GM04503 (cell line): Measurements from ENCODE around the gene KANK3.
"Not testable (repeated sequence)": the region's sequence is repeated elsewhere in the genome, so short reads cannot be mapped to it uniquely, and the experiment has no call there.

Experiments
- DNase-seq: peaks from one replicate; pipeline ENCODE4 v3.0.0-alpha.2; 2012; ENCODE audit warnings: low read depth

The KANK3 gene

GRCh38 chr19:8337728-8338127 is 5.3 kb downstream of the KANK3 start:
- DNase-seq: no peak

- no peak for DNase-seq
Measured at GRCh38 chr19:8336660-8337059, 6.4 kb downstream of the KANK3 start.

DNA sequence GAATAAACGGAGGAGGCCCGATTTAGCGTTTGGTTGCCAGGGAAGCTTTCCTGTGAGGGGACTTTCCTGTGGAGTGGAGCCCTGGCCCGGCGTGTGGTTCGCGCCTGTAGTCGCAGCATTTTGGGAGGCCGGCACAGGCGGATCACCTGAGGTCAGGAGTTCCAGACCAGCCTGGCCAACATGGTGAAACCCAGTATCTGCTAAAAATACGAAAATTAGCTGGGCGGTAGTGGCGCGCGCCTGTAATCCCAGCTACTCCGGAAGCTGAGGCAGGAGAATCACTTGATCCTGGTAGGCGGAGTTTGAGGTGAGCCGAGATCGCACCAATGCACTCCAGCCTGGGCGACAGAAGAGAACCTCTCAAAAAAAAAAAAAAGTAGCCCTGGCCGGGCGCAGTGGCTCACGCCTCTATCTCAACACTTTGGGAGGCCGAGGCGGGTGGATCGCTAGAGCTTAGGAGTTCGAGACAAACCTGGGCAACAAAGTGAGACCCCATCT is 6.9 kb downstream of the KANK3 start:
- DNase-seq: no peak

DNA sequence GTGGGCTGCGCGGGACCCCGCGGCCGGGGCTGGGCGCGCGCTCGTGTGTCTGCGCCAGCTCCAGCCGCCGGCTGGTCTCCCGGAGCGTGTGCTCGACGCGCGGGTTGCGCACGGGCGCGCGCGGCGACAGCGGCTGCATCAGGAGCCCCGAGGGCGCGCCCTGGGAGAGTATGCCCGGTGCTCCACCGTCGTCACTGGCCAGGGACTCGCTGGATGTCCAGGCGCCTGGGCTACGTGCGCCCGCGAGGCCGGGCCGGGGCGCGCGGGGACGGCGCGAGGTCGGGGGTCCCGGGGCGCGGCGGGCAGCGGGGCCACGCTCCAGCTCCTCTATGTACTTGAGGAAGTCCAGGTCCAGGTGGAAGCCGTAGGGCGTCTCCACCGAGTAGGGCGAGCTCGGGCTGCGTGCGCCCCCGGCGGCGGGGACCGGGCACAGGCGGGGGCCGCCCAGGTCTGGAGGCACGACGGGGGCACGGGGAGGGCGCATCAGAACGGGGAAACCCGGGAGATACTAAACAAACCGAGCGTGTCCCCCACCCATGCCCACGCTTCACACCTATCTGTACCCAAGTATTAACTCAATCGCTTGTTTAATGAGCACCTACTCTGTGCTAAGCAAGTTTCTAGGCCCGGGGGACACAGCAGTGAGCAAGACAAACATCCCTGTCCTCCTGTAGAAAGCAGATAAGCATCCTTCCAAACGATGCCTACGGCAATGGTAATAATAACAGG is 7.6 kb downstream of the KANK3 start:
- DNase-seq: no peak

DNA sequence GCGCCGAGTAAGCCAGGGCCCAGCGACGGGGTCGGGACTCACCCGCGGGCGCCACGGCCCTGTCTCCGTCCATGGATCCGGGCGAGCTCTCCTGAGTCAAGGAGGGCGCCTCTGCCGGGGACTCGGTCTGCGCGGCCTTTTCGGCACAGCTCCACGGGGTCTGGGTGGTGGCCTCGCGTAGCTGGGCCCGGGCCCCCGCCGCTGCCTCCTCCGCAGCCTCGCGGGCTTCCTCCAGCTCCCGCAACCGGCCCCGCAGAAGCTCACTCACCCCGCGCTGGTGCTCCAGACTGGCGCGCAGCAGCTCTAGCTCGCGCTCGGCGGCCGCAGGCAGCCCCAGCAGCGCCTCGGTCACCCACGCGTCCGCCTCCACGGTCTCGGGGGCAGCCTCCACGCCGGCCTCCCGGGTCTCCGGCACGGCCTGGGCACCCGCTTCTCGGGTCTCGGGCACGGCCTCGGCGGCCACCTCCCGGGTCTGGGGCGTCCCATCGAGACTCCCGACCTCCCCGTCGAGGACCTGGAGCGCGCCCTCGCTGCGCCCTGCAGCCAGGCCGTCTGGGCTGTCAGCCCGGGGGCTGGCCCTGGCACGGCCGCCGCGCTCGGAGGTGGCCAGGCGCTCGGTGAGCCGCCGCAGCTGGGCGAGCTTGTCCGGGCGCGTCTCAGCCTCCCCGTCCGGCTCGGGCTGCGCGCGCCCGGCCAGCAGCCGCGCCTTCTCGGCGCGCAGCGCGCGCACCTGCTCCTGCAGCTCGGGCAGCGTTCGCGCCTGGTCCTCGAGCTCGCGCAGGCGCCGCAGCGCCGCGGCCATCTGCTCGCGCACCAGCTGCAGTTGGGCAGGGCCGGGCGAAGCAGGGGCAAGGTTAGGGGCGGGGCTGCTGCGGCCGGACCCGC is 8.4 kb downstream of the KANK3 start:
- no peak for DNase-seq

GRCh38 chr19:8333767-8334457 is 9.2 kb downstream of the KANK3 start:
- no peak for DNase-seq

DNA sequence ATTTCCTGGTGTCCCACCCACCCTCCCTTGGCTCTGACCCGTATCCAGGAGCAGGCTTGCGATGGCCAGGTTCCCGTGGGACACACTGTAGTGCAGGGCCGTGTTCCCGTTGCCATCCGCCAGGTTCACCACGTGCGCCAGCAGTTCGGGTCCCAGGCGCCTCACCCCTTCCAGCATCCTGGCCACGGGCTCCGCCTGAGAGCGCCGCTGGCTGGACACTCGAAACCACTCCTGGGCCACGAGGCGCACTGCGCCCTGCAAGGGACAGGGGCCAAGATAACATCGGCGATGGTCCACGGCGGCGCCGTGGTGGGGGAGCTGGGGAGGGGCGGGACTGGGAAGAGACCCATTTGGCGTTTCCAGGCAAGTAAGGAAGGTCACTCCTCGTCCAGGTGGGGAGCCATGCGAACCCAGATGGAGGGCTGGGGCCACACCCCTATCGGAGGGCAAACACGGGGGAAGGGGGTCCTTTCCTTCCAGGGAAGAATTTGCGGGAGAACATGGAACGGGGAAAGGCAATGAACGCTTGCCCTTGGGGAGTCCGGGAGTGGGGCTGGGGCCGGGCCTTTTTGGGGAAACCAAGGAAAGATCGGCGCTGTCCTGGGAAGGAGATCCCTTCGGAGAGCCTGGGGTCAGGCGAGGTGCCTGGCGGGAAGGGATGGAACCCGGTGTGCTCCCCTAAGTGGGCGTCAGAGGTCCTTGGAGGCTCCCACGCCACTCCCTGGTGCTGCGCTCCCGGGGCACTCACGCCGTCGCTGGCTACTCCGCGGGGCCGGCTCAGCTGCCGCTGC is 9.9 kb downstream of the KANK3 start:
- no peak for DNase-seq

GRCh38 chr19:8331263-8331845 is 11.7 kb downstream of the KANK3 start:
- DNase-seq: no peak

GRCh38 chr19:8329996-8330395 is 13.1 kb downstream of the KANK3 start:
- DNase-seq: no peak

DNA sequence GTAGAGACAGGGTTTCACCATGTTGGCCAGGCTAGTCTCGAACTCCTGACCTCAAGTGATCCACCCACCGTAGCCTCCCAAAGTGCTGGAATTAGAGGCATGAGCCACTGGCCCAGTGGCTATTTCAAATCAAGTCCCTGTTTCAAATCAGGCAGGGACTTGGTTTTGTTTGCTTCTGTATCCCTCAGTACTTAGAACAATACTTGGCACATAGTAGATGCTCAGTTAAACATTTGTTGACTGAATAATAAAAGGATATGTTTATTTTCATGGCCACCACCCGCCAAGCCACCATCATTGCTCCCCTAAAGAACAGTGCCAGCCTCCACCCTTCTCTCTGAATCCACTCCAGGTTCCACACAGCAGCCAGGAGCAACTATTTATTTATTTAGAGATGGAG is 17.6 kb downstream of the KANK3 start:
- no peak for DNase-seq

- no peak for DNase-seq
Measured at GRCh38 chr19:8324186-8325050, 18.6 kb downstream of the KANK3 start.

GRCh38 chr19:8323781-8324185 is 19.3 kb downstream of the KANK3 start:
- no peak for DNase-seq

GRCh38 chr19:8322638-8322997 is 20.4 kb downstream of the KANK3 start:
- DNase-seq: no peak

DNA sequence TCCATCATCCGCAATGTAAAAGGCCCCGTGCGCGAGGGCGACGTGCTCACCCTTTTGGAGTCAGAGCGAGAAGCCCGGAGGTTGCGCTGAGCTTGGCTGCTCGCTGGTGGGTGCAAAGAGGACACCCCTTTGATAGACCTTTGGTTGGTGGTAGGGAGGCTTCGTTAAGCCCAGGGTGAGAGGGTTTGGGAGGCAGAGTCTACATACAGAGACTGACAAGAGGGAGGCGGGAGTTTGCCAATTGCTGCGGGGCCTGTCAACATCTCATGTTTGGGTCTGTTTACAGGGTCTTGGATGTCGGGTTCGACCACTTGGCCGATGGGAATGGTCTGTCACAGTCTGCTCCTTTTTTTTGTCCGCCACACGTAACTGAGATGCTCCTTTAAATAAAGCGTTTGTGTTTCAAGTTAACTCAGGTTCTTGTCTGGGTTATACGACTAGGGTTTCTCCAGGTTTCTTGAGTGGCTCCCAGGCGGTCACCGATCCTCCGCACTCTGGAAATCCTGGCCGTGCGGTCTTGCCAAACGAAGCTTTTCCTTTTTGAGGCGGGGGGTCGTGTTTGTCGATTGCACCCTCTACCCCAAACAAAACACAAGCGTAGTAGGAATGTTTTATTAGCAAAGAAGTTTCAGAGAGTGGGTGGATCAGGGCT is 20.9 kb downstream of the KANK3 start:
- DNase-seq: no peak

GRCh38 chr19:8321067-8321985 is 21.7 kb downstream of the KANK3 start, which contains the start of the genes NDUFA7 and RPS28:
TSS of gene NDUFA7 (minus strand) at chr19:8321375. CDS start at chr19:8321358, 17 bp downstream.
TSS of gene RPS28 (plus strand) at chr19:8321496. CDS start at chr19:8321531, 35 bp downstream.
- peak; percentile 53 for DNase-seq

DNA sequence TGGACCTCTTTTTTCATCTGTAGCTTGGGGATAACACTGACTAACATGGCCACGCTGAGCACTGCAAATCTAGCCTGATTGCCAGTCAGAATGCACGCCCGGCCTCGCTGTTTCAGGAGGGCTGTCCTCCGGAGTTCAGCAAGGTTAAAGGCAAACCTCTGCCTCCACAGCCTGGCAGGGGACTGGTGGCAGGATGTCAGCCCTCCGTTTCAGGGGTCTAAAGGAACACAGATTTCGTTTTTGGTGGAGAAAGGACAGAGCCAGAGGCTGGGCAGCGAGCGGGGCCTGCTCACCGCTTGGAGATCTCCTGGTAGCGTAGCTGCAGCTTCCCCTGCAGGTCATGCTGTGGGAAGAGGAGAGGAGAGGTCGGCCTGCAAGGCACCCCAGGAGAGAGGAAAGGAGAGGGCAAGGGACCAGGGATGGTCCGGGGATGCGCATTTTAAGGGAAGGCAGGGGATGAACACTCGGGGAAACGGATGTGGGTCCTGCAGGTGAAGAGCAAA is 22.4 kb downstream of the KANK3 start:
- DNase-seq: no peak

DNA sequence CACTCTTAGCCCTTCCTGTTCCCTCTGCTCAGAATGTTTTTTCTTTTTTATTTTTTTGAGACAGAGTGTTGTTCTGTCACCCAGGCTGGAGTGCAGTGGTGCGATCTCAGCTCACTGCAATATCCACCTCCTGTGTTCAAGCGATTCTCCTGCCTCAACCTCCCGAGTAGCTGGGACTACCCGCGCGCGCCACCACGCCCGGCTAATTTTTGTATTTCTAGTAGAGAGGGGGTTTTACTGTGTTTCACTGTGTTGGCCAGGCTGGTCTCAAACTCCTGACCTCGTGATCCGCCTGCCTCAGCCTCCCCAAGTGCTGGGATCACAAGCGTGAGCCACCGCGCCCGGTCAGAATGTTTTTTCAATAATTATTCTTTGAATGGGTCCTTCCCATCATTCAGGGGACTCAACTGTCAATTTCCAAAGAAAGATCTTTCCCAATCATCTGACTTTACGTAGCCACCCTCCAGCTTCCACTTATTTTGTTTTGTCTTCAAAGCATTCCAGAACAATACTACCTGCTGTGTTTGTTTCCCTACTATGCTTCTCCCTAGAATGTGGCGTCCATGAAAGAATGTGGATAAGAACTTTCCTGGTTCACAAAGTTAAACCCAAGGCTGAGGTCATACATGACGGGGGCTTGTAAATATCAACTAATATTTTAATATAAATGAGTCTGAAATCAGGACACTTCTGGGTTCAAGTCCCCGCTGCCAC is 23.1 kb downstream of the KANK3 start:
- no peak for DNase-seq

DNA sequence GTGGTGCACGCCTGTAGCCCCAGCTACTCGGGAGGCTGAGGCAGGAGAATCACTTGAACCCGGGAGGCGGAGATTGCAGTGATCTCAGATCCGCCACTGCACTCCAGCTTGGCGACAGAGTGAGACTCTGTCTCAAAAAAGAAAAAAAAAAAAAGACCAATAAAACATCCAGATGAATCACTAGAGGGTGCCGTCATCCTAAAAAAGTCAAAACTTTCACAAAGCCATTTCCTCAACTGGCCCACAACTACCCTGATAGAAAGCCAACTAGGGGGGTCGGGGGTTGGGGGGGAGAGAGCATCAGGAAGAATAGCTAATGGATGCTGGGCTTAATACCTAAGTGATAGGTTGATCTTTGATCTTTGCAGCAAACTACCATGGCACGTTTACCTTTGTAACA is 24.2 kb downstream of the KANK3 start:
- DNase-seq: not testable (repeated sequence)
